ENCODE data around the gene TBC1D5.

Gene TBC1D5

GRCh38 chr3:17330660-17331059, 411.8 kb downstream of the TBC1D5 start:
- DNase-seq = no peak

DNA sequence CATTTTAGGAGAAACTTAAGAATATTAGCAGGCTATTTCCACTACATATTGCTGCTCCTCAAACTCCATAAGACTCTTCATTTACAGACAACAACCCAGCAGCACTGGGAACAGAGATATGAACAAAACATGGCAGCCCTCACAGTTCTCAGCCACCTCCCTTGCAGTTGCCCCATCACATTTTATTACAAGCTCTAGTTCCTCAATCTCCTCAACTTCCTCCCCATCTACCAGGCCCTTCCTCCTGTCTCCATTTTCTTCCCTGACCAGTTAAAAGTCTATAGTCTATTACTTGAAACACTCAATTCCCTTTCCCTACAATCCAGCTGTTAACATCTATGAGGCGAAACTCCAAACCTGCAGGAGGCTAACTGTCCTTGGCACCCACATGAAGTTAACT, 412.5 kb downstream of the TBC1D5 start:
- DNase-seq = no peak

DNA sequence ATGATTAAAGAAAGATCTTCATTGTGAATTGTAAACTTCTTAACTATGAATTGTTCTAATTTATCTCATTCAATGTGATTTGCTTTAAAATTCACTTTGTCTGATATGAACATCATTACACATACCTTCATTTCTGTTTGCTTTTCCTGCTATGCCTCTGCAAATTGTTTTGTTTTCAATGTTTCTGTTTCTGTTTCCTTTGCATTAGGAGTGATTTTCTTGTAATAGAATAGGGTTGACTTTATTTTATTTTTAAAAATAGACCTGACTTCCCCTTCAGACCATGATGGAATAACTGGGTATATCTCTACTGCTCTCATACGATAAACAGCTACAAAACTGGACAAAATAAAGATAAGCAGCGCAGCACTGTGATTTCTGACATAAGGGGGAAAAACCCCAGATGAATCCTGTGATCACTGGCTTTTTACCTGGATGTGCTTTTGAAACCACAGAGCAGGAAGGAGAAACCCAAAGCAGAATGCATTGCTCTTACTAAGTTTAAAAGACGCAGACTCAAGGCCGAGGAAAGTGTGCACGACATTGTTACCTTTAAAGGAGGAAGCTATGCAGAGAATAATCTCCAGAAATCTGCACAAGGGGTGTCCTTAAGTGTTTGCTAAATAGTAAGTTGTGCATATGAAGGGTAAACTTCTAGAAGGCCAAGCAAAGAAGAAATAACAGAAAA, 420.2 kb downstream of the TBC1D5 start:
- no peak for DNase-seq

- no peak for DNase-seq
Measured at GRCh38 chr3:17320266-17320665, 422.2 kb downstream of the TBC1D5 start.

GRCh38 chr3:17315897-17316296, 426.5 kb downstream of the TBC1D5 start:
- DNase-seq = no peak

- no peak for DNase-seq
Measured at GRCh38 chr3:17314171-17314570, 428.3 kb downstream of the TBC1D5 start.

DNA sequence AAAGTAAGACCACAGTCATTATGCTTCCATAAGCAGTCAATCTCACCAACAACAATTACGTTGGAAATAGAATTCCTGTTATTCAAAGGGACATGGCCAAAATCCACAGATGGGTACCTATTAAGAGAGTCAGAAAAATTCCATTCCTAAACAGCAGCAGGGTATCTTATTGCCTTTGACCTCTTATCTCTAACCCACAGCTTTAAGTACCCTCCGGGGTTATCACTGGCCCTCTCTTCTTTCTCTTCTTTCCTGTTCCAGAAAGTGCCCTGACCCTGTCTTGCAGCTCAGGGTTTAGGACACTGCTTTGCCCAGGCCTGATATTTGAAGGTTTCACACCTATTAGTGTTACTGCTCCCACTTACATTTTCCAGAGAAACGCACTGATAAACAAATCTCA, 428.7 kb downstream of the TBC1D5 start:
- DNase-seq = no peak

GRCh38 chr3:17310983-17311382, 431.4 kb downstream of the TBC1D5 start:
- no peak for DNase-seq

GRCh38 chr3:17307887-17308286, 434.5 kb downstream of the TBC1D5 start:
- DNase-seq = no peak

DNA sequence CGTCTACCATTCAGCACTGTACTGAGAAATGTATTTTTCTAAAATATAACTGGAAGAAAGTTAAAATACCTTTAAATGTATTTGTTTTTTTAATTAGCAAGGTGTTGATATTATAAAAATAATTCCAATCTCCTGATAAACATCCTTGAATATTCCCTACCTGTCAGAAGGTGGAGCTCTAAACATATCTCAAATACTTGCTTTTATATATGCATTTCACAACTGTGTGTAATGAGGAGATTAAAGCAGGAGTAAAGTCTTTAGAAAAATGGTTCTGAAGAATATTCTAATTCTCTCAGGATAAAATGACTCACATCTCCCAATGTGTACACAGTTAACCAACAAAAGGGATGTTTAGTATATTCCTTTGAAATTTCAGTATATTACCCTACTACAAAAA, 434.9 kb downstream of the TBC1D5 start:
- no peak for DNase-seq

- DNase-seq = no peak
Measured at GRCh38 chr3:17304969-17305368, 437.5 kb downstream of the TBC1D5 start.

GRCh38 chr3:17302774-17303173, 439.7 kb downstream of the TBC1D5 start:
- DNase-seq = no peak

GRCh38 chr3:17302170-17302569, 440.3 kb downstream of the TBC1D5 start:
- no peak for DNase-seq

DNA sequence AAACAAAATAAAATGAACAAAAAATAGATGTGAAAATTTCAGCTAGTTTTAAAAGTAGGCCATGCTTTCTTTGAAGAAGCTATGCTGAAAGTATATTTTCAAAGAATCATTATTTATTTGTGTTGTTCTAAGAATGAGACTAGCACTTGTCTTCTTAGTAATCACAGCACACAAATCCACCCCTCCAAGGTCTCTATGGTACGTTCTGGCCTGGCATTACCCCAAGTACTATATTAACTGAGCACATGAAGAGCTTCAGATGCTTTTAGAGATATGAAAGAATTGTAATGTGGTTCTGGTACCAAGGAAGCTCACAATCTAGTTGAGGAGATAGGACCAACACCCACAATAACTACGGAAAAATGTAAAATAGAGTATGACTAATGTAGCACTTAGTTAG, 441.2 kb downstream of the TBC1D5 start:
- no peak for DNase-seq

GRCh38 chr3:17300441-17300840, 442.0 kb downstream of the TBC1D5 start:
- DNase-seq = no peak

DNA sequence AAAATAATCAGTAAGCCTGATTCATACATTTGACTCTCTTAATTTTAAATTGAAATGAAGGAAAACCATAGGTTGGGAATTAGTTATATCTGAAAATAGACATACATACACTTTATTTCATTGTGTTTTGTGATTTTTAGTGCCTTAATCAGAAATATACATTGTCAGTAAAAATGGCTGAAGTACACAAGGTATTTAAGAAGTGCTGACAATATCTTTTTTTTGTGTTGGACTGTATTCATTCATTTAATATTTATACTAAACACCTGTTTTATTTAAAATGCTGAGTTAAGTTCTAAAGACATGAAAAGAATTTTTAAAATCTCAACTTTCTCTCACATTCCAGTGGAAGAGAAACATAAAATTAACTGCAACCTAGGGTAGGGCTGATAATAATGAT, 444.4 kb downstream of the TBC1D5 start:
- DNase-seq = no peak

- no peak for DNase-seq
Measured at GRCh38 chr3:17292556-17292955, 449.9 kb downstream of the TBC1D5 start.

DNA sequence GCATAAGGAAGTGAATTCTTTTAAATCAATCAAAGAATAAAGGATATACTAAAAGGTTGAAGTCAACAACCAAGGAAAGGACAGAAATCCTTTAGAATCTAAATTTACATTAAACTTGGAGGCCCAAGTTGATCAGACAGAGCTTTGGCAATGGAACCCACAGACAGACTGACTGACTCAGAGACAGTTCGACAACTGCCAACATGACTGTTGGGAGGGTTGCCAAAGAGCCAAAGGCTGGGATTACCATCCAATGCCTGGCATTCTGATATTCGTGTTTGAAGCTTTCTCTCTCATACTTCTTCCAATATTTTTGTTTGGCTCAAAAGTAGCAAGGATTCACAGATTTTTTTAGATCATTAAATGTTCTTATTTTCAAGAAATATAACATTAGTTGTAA, 451.5 kb downstream of the TBC1D5 start:
- DNase-seq = no peak

- DNase-seq = no peak
Measured at GRCh38 chr3:17288839-17289399, 453.5 kb downstream of the TBC1D5 start.

GRCh38 chr3:17287006-17287689, 455.3 kb downstream of the TBC1D5 start:
- no peak for DNase-seq

- DNase-seq = no peak
Measured at GRCh38 chr3:17278006-17278405, 464.4 kb downstream of the TBC1D5 start.

- DNase-seq = no peak
Measured at GRCh38 chr3:17266846-17267245, 475.6 kb downstream of the TBC1D5 start.

- no peak for DNase-seq
Measured at GRCh38 chr3:17261627-17262369, 480.6 kb downstream of the TBC1D5 start.

DNA sequence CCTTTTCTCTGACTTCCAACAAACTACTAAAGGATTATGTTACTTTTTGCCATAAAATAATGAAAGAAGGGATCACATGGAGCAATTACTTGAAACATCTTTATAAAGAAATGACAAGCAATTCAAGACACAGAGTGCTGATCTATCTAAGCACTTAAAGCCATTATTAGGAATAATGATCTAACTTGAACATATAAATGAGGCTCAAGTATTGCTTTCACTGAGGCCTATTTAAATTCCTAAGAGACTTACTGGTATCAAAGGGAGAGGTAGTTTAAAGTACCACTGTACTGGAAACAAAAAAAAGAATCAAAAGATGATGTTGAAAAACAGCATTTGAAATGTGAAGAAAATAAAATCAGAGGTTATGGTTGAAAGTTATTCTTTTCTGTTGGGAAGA, 482.2 kb downstream of the TBC1D5 start:
- DNase-seq = no peak
